Caco-2 (cell line): ENCODE measurements around the gene MTX1. TPM values are rescaled to one million over a fixed set of nuclear protein-coding genes. Genes with fewer than 3 reads are reported as not detected.

Experiments used
- BruUV-seq: library from RNA; stranded (reverse); fragments of 400-500 nt; replicated peaks from 2 replicates; lab custom pipeline; 2021; lab: Mats Ljungman, UMichigan
- CTCF ChIA-PET: fragments of 300-600 bp; sonication (Branson Sonifier 250); formaldehyde crosslinking; loops from one replicate; lab custom pipeline; 2022; ENCODE audit warnings: antibody characterized with exemption; lab: Charles Lee
- POLR2A ChIA-PET: fragments of 300-600 bp; sonication (Branson Sonifier 250); formaldehyde crosslinking; loops from one replicate; lab custom pipeline; 2022; ENCODE audit warnings: antibody characterized with exemption; lab: Charles Lee
- DNase-seq, 2 experiments: peaks; one replicate each; pipeline versions ENCODE4 v3.0.0 to v3.0.0-alpha.2; 2020 to 2022
- H3K27me3 ChIP-seq: replicated peaks from 2 replicates; pipeline ENCODE4 v1.6.0; 2011; ENCODE audit warnings: low read length; ENCODE audit not compliant: control insufficient read depth, insufficient read depth
- H3K36me3 ChIP-seq: 2 replicates; pipeline ENCODE4 v1.5.1; 2011; ENCODE audit warnings: low read length; ENCODE audit not compliant: control insufficient read depth, insufficient read depth
- H3K4me1 ChIP-seq: fragments of 250-450 bp; sonication (Bioruptor Pico); 2 replicates; pipeline ENCODE4 v1.5.1; 2020; ENCODE audit warnings: mild to moderate bottlenecking
- H3K4me3 ChIP-seq: 2 replicates; pipeline ENCODE4 v1.5.1; 2011; ENCODE audit warnings: low read depth, mild to moderate bottlenecking, control low read depth, low read length
- H3K9me3 ChIP-seq: fragments of 250-450 bp; sonication (Bioruptor Pico); 2 replicates; pipeline ENCODE4 v1.5.1; 2020; ENCODE audit warnings: mild to moderate bottlenecking, moderate library complexity
- H3K27ac Mint-ChIP-seq: one replicate; pipeline ENCODE4 v1.8.0; 2022; ENCODE audit warnings: mixed read lengths; ENCODE audit not compliant: unreplicated experiment
- H3K27me3 Mint-ChIP-seq: one replicate; pipeline ENCODE4 v1.8.0; 2022; ENCODE audit warnings: mixed read lengths; ENCODE audit not compliant: insufficient read depth, unreplicated experiment
- H3K36me3 Mint-ChIP-seq: one replicate; pipeline ENCODE4 v1.8.0; 2022; ENCODE audit warnings: mild to moderate bottlenecking, mixed read lengths; ENCODE audit not compliant: insufficient read depth, unreplicated experiment
- H3K4me1 Mint-ChIP-seq: one replicate; pipeline ENCODE4 v1.8.0; 2022; ENCODE audit warnings: low read depth, mixed read lengths; ENCODE audit not compliant: unreplicated experiment
- H3K4me3 Mint-ChIP-seq: one replicate; pipeline ENCODE4 v1.8.0; 2022; ENCODE audit warnings: mild to moderate bottlenecking, moderate library complexity, mixed read lengths; ENCODE audit not compliant: unreplicated experiment
- H3K9me3 Mint-ChIP-seq: one replicate; pipeline ENCODE4 v1.8.0; 2022; ENCODE audit warnings: mixed read lengths; ENCODE audit not compliant: unreplicated experiment
- intact Hi-C: fragments of 100-400 bp; cut with micrococcal nuclease; formaldehyde crosslinking; loops from one replicate; pipeline ENCODE4 v1.10.0; 2022; ENCODE audit not compliant: unreplicated experiment
- total RNA-seq: library from RNA; stranded (reverse); gene quantifications from 2 replicates; pipeline ENCODE4 v1.2.3, GENCODE V29; 2022
- TF ChIP-seq, protein P1 (sequence below), 2 experiments: fragments of 200-600 bp in 1 of 2; IDR thresholded peaks; 1 replicate in 1 of 2; 2 replicates in 1 of 2; pipeline versions ENCODE4 v1.5.1 to v1.8.0; 2011 to 2022; ENCODE audit warnings: antibody characterized with exemption in 1 of 2, control low read depth in 1 of 2, inconsistent platforms in 1 of 2, low read depth in 1 of 2, low read length in 1 of 2, mild to moderate bottlenecking in 1 of 2, moderate library complexity in 1 of 2; ENCODE audit not compliant: insufficient read depth in 1 of 2, severe bottlenecking in 1 of 2, unreplicated experiment in 1 of 2

The MTX1 gene
- total RNA-seq, 1 experiment from 2014 or later = 65.3 TPM

DNA sequence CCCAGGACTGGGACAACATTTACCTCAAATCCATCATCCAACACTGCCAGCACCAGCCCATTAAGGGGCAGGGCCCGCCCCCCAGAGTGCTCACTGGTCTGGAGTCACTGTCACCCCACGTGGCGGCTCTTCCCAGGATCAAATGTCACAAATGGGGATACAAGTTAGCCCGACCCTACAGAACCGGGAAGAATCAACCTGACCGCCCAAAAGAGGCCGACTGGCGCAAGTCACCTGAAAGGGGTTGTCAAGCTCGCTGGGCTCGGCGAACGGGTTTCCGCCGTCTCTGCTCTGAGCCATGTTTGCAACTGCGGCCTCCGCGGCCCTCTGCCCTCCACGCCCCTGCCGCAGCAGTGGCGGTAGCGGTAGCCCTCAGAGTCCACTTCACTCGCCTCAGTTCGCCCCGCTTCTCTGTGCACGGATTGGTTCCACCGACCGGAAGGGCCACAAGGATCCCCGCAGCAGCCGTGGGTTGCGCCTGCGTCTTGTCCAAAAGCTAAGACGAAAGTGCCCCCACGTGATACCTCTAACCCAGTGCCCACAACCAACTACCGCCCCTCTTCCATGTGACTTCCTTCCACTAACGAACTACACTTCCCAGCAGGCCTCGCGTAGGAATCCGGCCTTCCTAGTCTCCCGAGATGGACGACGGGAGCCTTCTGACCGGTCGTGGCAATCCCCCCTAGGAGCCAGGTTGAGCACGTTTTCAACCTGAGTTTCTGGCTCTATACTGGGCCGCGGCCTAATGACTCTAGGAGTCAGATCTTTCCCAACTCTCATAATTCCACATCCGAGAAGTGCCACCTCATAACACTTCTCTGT lies 53.6 kb downstream of the MTX1 start, which contains the start of gene SCAMP3:
SCAMP3 (minus strand) TSS at position 509 of the 822 bp plus-strand sequence; CDS start at position 300, 209 bp downstream.
- DNase-seq = peak; percentile 94 to 97
- ChIA-PET CTCF (interaction anchor here (0.7 to 1.9 kb wide), 6 partner anchors 11 to 46 kb away, joined by 3 to 12 read pairs (median 7); partner anchors contain the start of genes CLK2, FDPS and HCN3), POLR2A (interaction anchor here (0.6 to 1.9 kb wide), 4 partner anchors 11 to 18 kb away, joined by 3 to 18 read pairs (median 4); partner anchors contain the start of gene CLK2)
- Histone ChIP-seq H3K4me1 (peaks cover 4% of the 10 kb centered on the region), H3K9me3 (no peaks in the 10 kb centered on the region), H3K27me3 (no peaks in the 10 kb centered on the region), H3K36me3 (peaks cover 3% of the 10 kb centered on the region), H3K4me3 (peak within 1 kb of the TSS; percentile 65)
- peak within 1 kb of the TSS; percentile 94 for H3K27ac Mint-ChIP-seq
- H3K27me3 Mint-ChIP-seq = no peaks in the 10 kb centered on the region
- peaks cover 23% of the 10 kb centered on the region for H3K4me1 Mint-ChIP-seq
- peaks cover 88% of the 10 kb centered on the region for H3K36me3 Mint-ChIP-seq
- intact Hi-C loops = loop anchor here (1.0 kb wide), 2 partner anchors 11 to 61 kb away; partner anchors contain the start of gene CLK2
- TSS peak; percentile 45 for BruUV-seq
- H3K4me3 Mint-ChIP-seq = peak within 1 kb of the TSS; percentile 95
- TF ChIP-seq, protein P1, sequence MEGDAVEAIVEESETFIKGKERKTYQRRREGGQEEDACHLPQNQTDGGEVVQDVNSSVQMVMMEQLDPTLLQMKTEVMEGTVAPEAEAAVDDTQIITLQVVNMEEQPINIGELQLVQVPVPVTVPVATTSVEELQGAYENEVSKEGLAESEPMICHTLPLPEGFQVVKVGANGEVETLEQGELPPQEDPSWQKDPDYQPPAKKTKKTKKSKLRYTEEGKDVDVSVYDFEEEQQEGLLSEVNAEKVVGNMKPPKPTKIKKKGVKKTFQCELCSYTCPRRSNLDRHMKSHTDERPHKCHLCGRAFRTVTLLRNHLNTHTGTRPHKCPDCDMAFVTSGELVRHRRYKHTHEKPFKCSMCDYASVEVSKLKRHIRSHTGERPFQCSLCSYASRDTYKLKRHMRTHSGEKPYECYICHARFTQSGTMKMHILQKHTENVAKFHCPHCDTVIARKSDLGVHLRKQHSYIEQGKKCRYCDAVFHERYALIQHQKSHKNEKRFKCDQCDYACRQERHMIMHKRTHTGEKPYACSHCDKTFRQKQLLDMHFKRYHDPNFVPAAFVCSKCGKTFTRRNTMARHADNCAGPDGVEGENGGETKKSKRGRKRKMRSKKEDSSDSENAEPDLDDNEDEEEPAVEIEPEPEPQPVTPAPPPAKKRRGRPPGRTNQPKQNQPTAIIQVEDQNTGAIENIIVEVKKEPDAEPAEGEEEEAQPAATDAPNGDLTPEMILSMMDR (IDR thresholded peaks at IDR 0.05; ENCODE audit: insufficient read depth in 1 of 2, low read depth in 1 of 2, low read length in 1 of 2, severe bottlenecking in 1 of 2, unreplicated experiment in 1 of 2) = no peak
- no peaks in the 10 kb centered on the region for H3K9me3 Mint-ChIP-seq

DNA sequence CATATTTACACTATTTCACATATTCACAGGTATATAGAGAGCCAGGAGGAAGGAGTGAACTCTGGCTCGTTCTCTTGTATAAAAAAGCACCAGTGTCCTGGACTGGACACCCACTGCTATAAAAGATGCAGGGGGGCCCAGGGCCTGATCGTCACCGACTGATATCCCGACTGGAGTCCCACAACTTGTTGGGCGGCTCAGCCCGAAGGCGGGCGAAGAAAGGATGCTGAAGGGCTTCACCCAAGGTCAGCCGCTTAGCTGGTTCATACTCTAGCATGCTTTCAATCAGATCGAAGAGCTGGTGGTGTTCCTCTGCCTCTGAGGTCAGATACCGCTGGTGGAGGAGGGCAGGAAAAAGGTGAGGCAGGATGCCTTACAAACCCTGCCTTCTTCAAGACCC lies 54.6 kb downstream of the MTX1 start:
- H3K27ac Mint-ChIP-seq = peak overlapping the region; percentile 94
- H3K4me1 Mint-ChIP-seq = peaks cover 23% of the 10 kb centered on the region
- intact Hi-C loops = no loop called here
- Histone ChIP-seq H3K27me3 (no peaks in the 10 kb centered on the region), H3K36me3 (peaks cover 3% of the 10 kb centered on the region), H3K4me3 (no peak overlapping the region), H3K4me1 (peaks cover 4% of the 10 kb centered on the region), H3K9me3 (no peaks in the 10 kb centered on the region)
- BruUV-seq = no TSS peak
- peaks cover 91% of the 10 kb centered on the region for H3K36me3 Mint-ChIP-seq
- ChIA-PET POLR2A (no interaction called here), CTCF (no interaction called here)
- DNase-seq = no peak
- TF ChIP-seq, protein P1 (IDR thresholded peaks at IDR 0.05; ENCODE audit: insufficient read depth in 1 of 2, low read depth in 1 of 2, low read length in 1 of 2, severe bottlenecking in 1 of 2, unreplicated experiment in 1 of 2) = no peak
- H3K4me3 Mint-ChIP-seq = peak overlapping the region; percentile 95
- H3K27me3 Mint-ChIP-seq = no peaks in the 10 kb centered on the region
- no peaks in the 10 kb centered on the region for H3K9me3 Mint-ChIP-seq

Other genes with a start within 250 kb of the MTX1 start
- gene PYGO2, start 246.9 kb upstream of the MTX1 start, total RNA-seq = 34.1 and 34.9 TPM in 2 replicates
- gene SHC1, start 237.9 kb upstream of the MTX1 start, total RNA-seq = 58.0 and 59.6 TPM in 2 replicates
- 243 and 259 TPM in 2 replicates for gene CKS1B, start 234.0 kb upstream of the MTX1 start, total RNA-seq
- gene FLAD1, start 225.4 kb upstream of the MTX1 start, total RNA-seq = 51.3 and 61.5 TPM in 2 replicates
- 0.50 and 0.53 TPM in 2 replicates for gene LENEP, start 215.1 kb upstream of the MTX1 start, total RNA-seq
- gene ZBTB7B, start 205.9 kb upstream of the MTX1 start, total RNA-seq = 42.9 and 46.8 TPM in 2 replicates
- gene DCST2, start 174.9 kb upstream of the MTX1 start, total RNA-seq = 0.26 and 0.61 TPM in 2 replicates
- gene DCST1, start 174.9 kb upstream of the MTX1 start, total RNA-seq = 0.32 TPM in 1 of 2 replicates, not detected in the other
- 44.0 and 48.2 TPM in 2 replicates for gene ADAM15, start 157.4 kb upstream of the MTX1 start, total RNA-seq
- gene EFNA4, start 145.0 kb upstream of the MTX1 start, total RNA-seq = 13.8 and 16.0 TPM in 2 replicates
- gene EFNA3, start 129.9 kb upstream of the MTX1 start, total RNA-seq = 3.4 and 3.5 TPM in 2 replicates
- gene EFNA1, start 80.8 kb upstream of the MTX1 start, total RNA-seq = 42.5 and 47.9 TPM in 2 replicates
- 38.4 and 43.6 TPM in 2 replicates for gene SLC50A1, start 72.8 kb upstream of the MTX1 start, total RNA-seq
- 27.8 and 30.7 TPM in 2 replicates for gene DPM3, start 68.2 kb upstream of the MTX1 start, total RNA-seq
- 215 and 219 TPM in 2 replicates for gene KRTCAP2, start 35.4 kb upstream of the MTX1 start, total RNA-seq
- 0.11 TPM in 1 of 2 replicates, not detected in the other for gene TRIM46, start 34.8 kb upstream of the MTX1 start, total RNA-seq
- 6.2 and 7.4 TPM in 2 replicates for gene THBS3, start 798 bp upstream of the MTX1 start, total RNA-seq
- gene ENTREP3, start 46.8 kb downstream of the MTX1 start, total RNA-seq = 33.1 and 36.6 TPM in 2 replicates
- gene SCAMP3, start 53.7 kb downstream of the MTX1 start, total RNA-seq = 53.4 and 55.9 TPM in 2 replicates
- 56.8 and 57.5 TPM in 2 replicates for gene CLK2, start 64.8 kb downstream of the MTX1 start, total RNA-seq
- 8.0 and 8.8 TPM in 2 replicates for gene HCN3, start 68.8 kb downstream of the MTX1 start, total RNA-seq
- not detected in 2 replicates for gene PKLR, start 92.7 kb downstream of the MTX1 start, total RNA-seq
- 228 and 235 TPM in 2 replicates for gene FDPS, start 100.2 kb downstream of the MTX1 start, total RNA-seq
- gene RUSC1, start 112.2 kb downstream of the MTX1 start, total RNA-seq = 44.1 and 44.4 TPM in 2 replicates